NOMO-1 treated with dmso at 0.1 percent for 144 hours (cell line): ENCODE data around the gene ILDR2.
"Not testable (repeated sequence)": the region's sequence is repeated elsewhere in the genome, so short reads cannot be mapped to it uniquely, and the experiment has no call there.

Experiments
- DNase-seq: peaks from one replicate; lab custom pipeline; 2025; ENCODE audit not compliant: unreplicated experiment; lab: John Stamatoyannopoulos, UW

The ILDR2 gene

DNA sequence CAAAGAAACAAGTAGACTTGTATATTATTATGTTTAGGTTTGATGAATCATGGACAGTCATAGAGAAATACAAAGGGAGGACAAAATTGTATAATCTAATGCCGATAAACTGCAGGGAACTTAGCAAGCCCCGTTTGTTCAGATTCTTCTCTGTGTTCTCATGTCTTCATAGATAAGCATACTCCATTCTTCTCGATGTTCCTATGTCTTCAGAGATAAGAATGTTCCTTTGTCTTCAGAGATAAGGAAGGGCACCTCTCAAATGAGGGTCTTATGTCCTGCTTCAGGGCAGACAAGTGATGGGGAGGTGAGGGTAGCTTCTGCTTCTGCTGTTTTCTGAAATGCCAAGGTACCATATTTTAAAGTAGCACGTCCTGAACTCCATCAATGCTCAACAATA lies 79.6 kb downstream of the ILDR2 start:
- DNase-seq, result no peak

DNA sequence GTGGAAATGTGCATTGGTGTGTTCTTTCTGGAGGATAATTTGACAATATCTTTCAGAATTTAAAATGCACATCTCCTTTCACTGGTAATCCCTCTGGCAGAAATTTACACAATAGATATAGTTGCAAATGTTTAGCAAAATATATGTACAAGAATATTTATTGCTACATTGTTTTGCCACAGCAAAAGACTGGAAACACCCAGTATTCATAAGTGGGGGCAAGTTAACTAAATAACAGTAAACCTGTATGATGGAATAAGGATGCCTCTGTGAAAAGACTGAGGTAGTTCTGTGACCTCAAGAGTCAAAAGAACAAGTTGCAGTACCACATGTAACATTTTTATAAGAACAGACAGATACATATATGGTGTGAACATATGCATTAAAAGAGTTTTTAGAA lies 85.6 kb downstream of the ILDR2 start:
- DNase-seq, result no peak

DNA sequence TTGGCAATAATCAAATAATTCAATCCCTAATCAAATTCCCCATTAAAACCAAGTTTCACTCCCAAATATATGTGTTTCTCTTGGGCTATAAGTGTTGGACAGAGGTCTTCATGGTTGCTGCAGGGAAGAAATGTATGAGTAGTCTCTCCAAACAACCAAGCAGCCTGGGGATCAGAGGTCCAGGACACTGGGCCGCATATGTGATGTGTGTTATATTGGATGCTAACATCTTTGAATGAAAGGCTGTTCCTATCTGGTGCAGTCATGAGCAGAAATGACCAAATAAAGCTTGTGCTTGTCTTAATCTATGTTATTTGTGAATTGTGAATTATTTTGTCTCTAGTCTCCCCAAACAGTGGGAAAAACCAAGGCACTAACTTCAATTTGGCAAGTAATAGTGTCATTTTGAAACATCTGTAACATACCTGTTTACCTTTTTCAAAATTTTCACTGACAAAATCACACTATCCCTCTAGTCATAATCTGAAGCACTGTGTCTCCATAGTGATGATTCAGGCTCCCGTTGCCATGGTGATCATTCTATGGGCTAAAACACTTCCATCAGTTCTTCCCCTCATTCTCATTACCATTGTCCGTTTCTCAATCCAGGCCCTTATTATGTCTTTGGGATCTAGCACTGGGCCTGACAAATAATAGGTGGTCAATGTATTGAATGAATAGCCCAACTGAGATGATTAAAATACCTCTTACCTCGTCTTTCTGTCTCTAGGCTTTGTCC lies 86.8 kb downstream of the ILDR2 start:
- no peak for DNase-seq

DNA sequence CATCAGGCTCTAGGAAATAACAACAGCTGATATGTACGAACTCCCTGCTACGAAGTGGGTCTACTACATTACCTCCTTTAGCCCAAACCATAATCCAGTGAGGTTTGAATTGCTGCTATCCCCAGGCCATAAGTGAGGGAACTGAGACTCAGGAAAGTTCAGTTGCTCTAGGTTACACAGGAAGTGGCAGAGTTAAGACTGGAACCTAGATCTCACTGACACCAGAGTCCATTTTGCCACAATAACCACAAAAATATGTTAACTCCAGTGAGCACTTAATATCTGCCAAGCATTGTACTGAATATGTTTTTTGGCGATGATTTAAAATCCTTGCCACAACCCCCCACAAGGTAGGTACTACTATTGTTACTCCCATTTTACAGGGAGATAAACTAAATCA lies 90.4 kb downstream of the ILDR2 start:
- no peak for DNase-seq

DNA sequence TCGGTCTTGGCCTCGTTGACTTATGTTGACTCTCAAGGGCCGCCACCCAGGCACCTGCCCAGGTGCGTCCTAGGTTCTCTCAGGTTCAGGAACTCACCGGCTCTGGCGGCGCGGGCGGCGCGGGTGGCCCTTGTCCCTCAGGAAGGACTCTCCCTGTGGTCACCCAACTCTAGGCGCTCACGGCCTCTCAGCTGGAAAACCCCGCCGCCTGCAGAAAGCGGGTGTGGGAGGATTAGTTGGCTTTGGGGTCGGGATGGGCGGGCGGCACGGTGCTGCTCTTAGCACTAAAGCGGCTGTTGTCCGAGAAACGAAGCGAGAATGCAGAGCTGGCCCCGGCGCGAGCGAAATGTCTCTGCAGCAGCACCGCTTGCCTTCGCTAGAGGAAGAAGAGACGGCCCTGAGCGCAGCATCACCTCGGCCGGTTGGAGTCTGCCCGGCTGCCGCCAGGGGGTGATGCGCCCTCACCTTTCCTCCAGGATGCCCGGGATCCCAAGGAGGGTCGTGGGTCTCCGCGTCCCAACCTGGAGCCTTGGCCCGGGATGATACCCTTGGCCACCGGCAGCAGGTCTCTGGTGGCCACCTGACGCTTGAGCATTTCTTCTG lies 91.2 kb downstream of the ILDR2 start:
- DNase-seq, result no peak

DNA sequence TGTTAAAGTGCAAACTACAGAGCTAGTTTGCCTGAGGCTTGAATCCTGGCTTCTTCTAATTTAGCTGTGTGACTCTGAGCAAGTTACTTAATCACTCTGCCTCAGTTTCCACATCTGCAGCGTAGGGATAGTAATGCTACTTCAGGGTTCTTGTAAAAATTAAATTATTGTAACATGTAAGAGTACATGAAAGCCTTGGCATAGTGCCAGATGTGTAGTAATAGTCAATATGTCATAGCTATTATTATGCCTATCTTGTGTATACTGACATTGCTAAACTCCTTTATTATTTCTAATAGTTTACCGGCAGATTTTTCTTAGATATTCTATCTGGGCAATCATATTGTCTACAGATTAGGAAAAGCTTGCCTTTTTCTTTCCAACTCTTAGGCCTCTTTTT lies 92.4 kb downstream of the ILDR2 start:
- DNase-seq, result no peak

DNA sequence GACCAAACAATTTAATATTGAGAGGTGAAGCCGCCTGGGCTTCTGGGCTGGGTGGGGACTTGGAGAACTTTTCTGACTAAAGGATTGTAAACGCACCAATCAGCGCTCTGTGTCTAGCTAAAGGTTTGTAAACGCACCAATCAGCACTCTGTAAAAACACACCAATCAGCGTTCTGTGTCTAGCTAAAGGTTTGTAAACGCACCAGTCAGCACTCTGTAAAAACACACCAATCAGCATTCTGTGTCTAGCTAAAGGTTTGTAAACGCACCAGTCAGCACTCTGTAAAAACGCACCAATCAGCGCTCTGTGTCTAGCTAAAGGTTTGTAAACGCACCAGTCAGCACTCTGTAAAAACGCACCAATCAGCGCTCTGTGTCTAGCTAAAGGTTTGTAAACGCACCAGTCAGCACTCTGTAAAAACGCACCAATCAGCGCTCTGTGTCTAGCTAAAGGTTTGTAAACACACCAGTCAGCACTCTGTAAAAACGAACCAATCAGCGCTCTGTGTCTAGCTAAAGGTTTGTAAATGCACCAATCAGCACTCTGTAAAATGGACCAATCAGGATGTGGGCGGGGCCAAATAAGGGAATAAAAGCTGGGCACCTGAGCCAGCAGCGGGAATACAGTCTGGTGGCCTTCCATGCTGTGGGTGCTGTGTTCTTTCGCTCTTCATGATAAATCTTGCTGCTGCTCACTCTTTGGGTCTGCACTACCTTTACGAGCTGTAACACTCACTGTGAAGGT lies 97.0 kb downstream of the ILDR2 start:
- DNase-seq, result not testable (repeated sequence)

DNA sequence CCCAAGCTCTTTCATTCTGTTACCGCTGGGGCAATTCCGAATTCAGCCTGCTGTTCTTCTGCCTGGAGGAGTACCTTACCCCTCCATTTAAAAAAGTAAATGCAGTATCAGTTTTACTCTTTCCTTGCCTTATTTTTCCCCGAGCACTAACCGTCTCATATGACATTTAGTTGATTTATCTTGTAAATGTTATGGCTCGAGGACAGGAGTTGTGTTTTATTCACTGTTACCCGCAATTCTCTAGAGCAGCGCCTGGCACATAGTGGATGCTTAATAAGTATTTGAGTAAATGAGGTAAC lies 98.9 kb downstream of the ILDR2 start:
- DNase-seq, result no peak

DNA sequence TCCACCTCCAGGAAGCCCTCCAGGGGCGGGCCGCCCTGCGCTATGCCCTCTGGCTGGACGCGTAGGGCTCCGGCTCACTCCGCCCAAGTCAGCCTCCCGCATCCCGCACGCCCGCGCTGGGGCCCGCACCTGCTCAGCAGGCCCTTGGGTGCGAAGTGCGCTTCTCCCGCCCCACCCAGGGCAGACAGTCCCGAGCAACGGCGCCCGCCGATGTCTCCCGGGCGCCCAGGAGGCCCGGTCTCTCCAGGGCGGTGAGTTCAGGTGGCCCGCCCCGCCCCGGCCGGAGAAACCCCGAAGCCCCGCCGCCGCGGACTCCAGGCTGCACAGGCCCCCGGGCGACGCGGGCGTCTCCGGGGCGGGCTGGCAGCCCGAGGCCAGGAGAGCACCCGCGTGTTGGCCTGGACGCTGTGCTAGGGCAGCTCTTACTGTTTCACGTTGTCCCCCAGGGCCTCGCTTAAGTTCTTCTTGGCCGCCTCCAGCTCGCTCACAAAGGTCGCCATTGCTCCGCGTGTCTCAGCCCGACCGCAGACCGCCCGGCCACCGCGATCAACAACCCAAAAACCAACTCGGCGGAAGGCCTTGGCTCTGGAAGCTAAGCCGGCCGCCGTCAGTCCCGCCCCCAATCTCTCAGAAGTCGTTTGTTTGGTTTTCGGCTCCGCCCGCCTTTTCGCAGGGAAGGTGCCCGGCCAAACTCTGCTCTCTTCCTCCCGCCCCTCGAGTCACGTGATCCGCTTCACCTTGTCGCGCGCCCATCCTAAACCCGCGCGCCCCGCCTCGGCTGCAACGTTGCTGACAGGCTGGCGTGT lies 99.4 kb downstream of the ILDR2 start, which contains the start of gene TADA1:
Gene TADA1, minus strand, starts transcription at position 531 of the 806 bp plus-strand sequence. Its CDS starts 31 bp downstream, at position 500.
- peak; percentile 99 for DNase-seq

DNA sequence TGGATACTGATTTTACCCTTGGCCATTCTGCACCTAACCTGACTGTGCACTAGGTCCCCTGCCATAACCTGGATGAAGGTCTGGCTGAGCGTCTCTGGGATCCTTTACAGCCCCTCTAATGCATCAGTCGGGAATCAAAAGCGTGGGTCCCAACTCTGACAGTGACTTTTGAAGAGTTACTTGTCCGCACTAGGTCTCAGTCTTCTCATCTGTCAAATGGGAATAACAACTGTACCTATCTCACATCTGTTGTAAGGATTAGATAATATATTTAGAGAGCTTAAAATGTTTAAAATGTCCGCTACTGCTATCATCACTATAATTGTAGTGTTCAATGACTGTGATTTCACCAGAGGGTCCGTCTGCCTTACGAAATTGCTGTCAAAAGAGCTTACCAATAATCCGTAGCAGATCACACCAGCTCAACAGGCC lies 100.0 kb downstream of the ILDR2 start:
- no peak for DNase-seq

DNA sequence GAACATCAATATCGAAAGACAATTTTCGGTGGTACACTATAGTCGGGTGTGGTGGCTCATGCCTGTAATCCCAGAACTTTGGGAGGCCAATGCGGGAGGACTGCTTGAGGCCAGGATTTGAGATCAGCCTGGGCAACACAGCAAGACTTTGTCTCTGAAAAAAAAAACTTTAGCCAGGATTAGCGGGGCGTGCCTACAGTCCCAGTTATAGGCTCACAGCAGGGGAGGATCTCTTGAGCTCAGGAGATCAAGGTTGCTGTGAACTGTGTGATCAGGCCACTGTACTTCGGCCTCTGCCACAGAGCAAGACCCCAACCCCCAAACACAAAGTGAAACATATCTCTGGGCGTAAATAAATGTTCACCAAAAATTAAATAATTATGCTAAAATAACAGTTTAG lies 100.9 kb downstream of the ILDR2 start:
- no peak for DNase-seq

DNA sequence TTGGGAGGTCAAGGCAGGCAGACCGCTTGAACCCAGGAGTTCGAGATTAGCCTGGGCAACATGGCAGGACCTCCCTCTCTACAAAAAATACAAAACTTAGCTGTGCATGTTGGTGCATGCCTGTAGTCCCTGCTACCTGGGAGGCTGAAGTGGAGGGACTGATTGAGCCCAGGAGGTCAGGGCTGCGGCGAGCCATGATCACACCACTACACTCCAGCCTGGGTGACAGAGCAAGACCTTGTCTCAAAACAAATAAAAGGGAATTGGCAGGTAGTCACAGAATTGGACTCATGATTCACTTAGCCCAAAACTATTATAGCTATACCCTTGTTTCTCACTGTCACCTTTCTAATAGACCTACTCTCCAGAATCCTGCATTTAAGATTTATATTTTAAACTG lies 104.8 kb downstream of the ILDR2 start:
- no peak for DNase-seq

DNA sequence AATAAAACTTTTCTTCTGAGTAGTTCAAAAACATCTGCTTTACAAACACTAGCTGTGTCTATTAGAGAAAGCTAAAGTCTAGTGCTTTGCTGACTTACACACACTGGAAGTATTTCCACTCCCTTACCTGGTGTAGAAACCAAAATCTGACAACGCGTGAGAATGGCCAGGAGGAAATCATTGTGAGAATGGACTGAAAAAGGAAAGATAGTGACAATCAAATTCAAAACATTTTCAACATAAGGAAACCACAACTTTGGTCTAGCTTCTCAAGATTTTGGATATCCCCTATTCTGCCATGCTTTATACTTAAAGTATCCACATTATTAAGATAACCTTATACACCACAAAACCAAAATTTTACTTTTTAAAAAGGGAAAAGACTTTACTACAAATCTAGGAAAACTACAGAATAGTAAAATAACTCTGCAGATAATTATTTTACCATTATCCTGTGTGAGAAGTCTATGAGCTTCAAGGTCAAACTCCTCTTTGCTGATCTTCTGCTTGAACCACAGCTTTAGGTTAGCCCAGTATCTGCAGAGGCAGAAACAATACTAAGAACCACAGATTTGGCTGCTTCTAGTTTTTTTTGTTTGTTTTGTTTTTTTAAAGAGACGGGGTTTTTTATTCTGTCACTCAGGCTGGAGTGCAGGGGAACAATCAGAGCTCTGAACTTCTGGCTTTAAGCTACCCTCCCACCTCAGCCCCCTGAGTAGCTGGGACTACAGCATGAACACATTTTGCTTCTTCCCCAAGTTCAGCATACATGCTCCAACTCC lies 105.8 kb downstream of the ILDR2 start:
- no peak for DNase-seq

DNA sequence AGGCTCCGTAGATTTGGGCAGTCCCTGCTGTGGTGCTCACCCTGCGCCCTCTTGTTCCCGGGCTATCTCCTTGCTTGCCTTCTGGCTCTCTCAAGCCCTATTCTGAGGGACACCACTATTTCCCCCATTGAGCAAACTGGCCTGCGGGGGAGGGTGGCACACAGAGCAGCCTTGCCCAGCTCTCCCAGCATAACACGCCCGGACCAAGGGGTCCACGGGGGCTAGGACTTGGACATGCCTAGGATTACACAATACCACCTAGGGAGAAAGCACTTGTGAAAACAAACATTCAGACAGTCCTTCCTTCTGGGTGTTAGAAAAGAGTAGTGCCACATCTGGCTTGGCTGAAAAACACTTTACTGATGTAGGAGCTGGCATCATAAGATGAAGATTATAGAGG lies 106.7 kb downstream of the ILDR2 start:
- no peak for DNase-seq

DNA sequence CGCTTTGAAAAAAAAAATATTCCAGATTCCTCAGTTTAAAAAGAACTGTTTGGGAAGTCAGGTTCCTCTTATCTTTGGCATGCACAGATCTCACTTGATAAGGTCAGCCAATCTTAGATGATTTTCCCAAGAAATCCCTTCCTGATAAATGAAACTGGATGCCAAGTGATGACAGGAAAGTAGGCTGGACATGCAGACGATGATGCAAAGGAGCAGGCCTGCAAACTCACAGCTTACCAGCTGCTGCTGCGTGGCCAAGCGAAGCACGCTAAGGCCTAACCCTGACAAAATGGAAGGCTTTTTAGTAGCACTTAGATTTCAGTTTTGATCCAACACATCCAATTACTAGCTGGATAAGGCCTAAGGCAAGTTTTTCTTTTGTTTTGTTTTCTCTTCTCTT lies 109.4 kb downstream of the ILDR2 start:
- DNase-seq, result no peak

DNA sequence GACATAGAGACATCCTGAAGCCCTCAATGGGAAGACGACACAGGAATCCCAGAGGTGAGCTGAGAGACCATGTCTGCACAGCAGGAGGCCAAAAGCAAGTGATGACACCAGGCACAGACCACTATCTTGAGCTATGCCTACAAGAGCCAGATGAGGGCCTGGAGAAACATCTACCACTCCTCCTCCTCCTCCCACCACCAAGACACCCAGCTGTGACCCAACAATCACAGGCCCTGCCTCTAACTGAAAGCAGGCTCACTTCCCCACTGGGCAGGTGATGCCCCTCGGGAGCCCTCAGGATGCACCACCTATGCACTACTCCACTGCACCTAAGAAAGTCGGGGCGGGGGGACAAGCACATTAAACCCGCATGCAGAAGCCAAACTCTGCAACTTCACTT lies 115.7 kb downstream of the ILDR2 start:
- no peak for DNase-seq

DNA sequence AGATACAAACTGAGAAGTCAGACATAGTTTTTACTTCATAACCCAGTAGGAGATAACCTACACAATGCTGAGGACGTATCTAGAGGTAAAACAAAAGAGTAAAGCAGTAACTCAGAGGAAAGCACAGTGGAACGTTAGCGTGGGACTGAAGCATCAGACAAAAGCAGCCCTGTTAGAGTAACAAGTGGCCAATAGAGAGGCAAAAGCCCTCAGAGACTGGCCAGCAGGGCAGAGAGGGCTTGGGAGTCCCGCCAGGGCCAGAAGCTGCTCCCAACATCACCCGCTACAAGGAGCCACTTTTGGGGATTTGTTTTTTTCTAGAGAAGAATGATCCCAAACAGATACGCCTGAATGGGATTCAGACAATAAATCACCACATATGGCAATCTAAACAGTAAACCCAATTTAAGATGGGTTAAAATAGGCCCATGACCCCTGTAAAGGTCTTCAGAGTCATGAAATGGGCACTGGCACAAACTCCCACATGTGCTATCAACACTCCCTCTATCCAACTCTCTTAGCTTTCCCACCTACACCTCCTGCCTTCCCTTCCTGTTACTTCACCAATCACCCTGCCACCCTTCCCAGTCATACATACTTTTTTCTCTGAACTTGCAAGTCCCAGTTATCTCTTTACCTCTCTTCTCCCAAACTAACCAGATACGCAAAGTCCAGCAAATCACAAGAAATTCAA lies 116.5 kb downstream of the ILDR2 start:
- DNase-seq, result no peak
